GM06990 (cell line): ENCODE data around the gene USP32.
"Not testable (repeated sequence)": the region's sequence is repeated elsewhere in the genome, so short reads cannot be mapped to it uniquely, and the experiment has no call there.

ENCODE experiments used
- DNase-seq: peaks from one replicate; pipeline ENCODE4 v3.0.0-alpha.2; 2011; ENCODE audit not compliant: insufficient read length; ENCODE audit errors: extremely low read depth
- H3K27me3 ChIP-seq: replicated peaks from 2 replicates; pipeline ENCODE4 v1.6.0; 2011; ENCODE audit warnings: low read length; ENCODE audit not compliant: control insufficient read depth, insufficient read depth
- H3K36me3 ChIP-seq: 2 replicates; pipeline ENCODE4 v1.5.1; 2011; ENCODE audit warnings: low read length; ENCODE audit not compliant: control insufficient read depth, insufficient read depth
- H3K4me3 ChIP-seq: replicated peaks from 2 replicates; pipeline ENCODE4 v1.5.1; 2011; ENCODE audit warnings: low read depth, mild to moderate bottlenecking, control low read depth, low read length
- TF ChIP-seq, protein P1 (sequence below): IDR thresholded peaks from 2 replicates; pipeline ENCODE4 v1.5.1; 2011; ENCODE audit warnings: low read length, control low read depth, mild to moderate bottlenecking, inconsistent platforms; ENCODE audit not compliant: insufficient read depth, poor library complexity, severe bottlenecking

USP32 gene

DNA sequence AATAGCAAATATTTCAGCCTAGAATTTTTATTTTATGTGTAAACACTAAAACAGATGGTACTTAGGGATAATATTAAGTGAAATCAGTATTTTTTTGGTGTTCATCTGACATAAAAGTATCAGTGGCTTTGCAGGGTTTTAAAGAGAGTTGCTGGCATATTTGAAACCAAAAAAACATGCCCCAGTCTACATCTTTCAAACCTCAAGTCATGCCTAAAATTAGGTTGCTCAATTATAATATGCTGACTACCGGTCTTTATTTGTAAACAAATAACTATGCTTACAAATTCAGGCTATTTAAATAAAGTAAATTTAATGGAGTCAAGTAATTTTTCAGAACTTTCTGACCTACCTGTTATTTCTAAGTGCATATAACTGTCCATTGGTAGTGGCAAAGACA, 183.6 kb downstream of the USP32 start:
- not testable (repeated sequence) for H3K27me3 ChIP-seq, DNase-seq, H3K4me3 ChIP-seq, H3K36me3 ChIP-seq

DNA sequence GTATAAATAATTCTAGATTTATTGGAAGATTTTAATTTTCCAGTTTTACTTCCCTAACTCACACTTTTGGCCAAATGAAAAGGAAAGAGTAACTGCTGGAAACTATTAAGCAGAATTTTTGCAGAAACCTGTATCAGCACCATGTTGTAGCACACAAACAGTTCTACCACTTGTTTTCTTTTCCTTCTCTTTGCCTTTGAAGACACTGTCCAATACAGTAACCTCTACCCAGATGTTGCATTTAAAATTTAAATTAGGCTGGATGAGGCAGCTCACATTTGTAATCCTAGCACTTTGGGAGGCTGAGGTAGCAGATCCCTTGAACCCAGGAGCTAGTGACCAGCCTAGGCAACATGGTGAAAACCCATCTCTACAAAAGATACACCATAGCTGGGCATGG, 186.2 kb downstream of the USP32 start:
- not testable (repeated sequence) for H3K4me3 ChIP-seq, H3K27me3 ChIP-seq, H3K36me3 ChIP-seq, DNase-seq

DNA sequence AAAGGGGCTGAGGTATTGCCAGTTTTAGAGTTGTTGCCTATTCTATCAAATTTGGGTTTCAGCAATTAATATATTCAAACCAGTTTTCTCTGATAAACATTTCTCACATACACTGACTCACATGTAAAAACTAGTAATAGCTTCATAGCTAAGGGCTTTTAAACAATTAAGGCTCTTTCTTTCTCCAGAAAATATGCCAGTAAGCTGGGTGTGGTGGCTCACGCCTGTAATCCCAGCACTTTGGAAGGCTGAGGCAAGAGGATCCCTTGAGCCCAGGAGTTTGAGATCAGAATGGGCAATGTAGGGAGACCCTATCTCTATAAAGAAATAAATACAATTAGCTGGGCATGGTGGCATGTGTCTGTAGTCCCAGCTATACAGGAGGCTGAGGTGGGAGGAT, 193.3 kb downstream of the USP32 start:
- not testable (repeated sequence) for H3K36me3 ChIP-seq, H3K4me3 ChIP-seq, H3K27me3 ChIP-seq, DNase-seq

DNA sequence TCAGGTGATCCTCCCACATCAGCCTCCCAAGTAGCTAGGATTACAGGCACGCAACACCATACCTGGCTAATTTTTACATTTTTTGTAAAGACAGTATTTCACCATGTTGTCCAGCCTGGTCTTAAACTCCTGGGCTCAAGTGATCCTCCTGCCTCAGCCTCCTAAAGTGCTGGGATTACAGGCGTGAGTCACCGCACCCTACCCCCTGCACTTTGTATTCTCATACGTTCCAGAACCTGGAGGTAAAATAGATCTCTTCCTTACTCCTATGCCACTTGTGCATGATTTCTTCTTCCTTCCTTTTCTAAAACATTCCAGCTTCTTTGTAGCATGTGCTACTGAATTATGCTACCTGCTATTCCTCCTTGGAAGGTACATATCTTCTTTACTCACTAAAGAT, 197.8 kb downstream of the USP32 start:
- not testable (repeated sequence) for H3K27me3 ChIP-seq, H3K36me3 ChIP-seq, DNase-seq, H3K4me3 ChIP-seq

DNA sequence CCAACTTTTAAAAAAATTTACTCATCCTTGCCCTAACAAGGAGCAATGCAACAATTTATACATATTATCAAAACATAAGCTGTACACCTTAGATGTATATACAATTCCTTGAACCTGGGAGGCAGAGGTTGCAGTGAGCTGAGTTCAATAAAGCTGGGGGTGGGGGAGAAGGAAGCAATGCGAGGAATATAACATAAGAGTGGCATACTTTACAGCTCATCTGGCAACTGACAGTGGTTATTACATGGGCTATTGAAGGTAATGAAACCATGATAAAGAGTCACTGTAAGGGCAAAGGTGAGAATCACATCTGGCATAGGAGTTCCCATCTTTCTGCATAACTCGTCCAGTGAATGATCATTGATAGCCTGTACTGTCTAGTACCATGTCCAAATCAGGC, 198.5 kb downstream of the USP32 start:
- Histone ChIP-seq H3K27me3 (no peaks in the 10 kb centered on the region), H3K36me3 (no peaks in the 10 kb centered on the region; the same call in 1 of the 2 replicates), H3K4me3 (no peak overlapping the region)
- DNase-seq: no peak
- TF ChIP-seq, protein P1, sequence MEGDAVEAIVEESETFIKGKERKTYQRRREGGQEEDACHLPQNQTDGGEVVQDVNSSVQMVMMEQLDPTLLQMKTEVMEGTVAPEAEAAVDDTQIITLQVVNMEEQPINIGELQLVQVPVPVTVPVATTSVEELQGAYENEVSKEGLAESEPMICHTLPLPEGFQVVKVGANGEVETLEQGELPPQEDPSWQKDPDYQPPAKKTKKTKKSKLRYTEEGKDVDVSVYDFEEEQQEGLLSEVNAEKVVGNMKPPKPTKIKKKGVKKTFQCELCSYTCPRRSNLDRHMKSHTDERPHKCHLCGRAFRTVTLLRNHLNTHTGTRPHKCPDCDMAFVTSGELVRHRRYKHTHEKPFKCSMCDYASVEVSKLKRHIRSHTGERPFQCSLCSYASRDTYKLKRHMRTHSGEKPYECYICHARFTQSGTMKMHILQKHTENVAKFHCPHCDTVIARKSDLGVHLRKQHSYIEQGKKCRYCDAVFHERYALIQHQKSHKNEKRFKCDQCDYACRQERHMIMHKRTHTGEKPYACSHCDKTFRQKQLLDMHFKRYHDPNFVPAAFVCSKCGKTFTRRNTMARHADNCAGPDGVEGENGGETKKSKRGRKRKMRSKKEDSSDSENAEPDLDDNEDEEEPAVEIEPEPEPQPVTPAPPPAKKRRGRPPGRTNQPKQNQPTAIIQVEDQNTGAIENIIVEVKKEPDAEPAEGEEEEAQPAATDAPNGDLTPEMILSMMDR: no peak

DNA sequence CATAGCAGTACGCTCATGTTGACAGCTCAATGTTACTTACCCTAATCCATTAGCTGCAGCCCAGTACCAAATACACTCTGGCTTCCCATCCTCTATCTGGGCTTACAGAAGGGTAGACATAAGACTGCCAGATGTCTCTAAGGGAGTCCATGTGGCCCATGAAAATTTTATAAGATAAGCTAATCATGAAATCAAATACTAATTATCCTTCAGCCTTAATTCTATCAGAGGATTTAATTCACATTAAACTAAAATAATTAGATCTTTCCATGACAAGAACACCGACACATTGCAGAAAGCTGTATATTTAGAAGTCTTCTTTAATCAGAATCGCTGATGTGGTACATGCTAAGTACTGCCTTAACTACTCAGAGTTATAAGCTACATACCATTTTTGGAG, 198.9 kb downstream of the USP32 start:
- H3K4me3 ChIP-seq, DNase-seq, H3K27me3 ChIP-seq, H3K36me3 ChIP-seq: not testable (repeated sequence)

DNA sequence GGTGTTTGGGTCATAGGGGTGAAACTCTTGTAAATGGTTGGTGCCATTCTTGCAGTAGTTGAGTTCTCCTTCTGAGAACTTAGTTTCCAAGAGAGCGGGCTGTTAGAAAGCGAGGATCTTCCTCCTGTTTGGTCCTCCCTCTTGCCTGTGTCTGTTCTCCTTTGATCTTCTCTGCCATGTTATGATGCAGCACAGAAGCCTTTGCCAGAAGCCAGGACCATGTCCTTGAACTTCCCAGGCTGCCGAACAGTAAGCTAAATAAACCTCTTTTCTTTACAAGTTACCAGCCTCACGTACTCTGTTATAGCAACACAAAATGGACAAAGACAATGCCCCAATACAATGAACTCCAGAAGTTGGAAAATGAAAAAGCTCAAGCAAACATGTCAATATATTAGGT, 201.9 kb downstream of the USP32 start:
- H3K36me3 ChIP-seq, H3K4me3 ChIP-seq, DNase-seq, H3K27me3 ChIP-seq: not testable (repeated sequence)

DNA sequence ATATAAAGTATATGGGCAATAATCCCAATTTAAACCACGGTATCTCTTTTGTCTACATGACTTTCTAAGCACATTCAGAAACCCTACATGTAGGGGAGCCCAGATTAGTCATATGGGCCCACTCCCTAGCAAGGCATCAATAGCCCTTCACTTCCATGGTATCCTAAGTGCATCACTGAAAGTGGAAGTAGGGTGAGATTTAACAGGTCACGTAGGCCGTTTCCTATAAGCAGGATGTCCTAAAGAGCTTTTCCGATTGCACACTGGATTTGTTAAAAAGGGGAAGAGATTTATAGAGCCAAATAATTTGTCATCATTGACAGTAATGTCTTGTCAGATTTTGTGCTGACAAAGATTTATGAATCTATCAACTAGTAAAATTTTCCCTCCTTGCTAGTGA, 203.2 kb downstream of the USP32 start:
- no peak overlapping the region for H3K4me3 ChIP-seq
- TF ChIP-seq, protein P1: no peak
- H3K36me3 ChIP-seq: peaks cover 1% of the 10 kb centered on the region
- DNase-seq: no peak
- H3K27me3 ChIP-seq: no peaks in the 10 kb centered on the region

DNA sequence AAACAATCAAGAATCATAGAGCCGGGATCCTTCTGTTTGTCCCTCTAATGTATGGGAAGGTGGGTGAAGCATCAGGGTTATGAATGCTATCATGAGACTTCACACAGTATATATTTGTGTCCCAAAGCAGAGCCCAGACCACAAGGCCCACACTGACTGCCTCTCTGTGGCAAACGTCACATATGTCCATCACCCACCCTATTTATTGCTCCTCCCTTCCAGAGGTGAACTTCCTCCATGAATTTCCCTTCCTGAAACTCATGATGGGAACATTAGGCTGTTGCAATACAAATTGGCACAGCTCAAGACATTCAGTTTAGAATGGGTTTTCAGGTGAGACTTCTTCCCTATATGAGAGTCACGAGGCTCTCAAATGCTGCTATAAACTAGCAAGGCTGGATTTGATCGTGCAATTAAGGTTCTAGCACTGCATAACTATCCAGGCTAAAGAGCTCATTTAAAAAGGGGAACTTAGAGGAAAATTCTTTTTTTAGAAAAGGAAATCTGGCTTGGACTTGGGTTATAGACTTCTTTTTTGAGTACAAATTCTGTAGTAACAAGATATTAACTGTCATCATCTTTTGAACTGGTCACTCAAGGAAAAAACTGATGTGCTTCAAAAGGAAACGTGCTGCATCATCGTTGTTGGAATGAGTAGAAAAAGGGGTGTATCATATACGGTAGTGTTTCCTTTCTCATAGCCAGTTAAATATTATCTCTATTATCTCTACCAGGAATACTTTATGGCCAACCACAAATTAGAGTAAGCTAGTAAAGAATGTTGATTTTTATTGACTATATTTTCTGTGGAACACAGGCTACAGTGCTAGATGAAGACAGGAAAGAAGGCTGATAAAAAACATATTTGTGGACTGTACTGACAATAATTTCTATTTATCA, 204.8 kb downstream of the USP32 start:
- DNase-seq, H3K4me3 ChIP-seq, H3K36me3 ChIP-seq, H3K27me3 ChIP-seq: not testable (repeated sequence)

DNA sequence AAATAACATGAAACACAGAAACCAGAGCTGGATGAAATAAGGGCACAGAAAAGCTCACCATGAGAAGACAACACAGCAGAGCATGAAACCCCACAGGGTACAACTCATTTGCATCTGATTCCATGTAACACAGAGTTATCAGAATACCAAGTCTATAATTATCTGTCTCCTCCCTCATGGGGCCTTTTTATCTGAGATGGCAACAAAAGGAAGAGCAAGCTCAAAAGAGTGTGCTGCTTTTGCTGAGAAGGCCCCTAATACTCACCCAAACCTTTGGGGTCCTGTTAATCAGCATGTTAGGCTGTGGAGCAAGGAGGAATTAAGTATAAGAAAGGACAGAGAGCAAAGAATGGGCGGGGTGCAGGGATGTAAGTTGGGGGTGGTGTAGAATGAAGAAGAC, 205.6 kb downstream of the USP32 start:
- not testable (repeated sequence) for DNase-seq, H3K27me3 ChIP-seq, H3K4me3 ChIP-seq, H3K36me3 ChIP-seq

DNA sequence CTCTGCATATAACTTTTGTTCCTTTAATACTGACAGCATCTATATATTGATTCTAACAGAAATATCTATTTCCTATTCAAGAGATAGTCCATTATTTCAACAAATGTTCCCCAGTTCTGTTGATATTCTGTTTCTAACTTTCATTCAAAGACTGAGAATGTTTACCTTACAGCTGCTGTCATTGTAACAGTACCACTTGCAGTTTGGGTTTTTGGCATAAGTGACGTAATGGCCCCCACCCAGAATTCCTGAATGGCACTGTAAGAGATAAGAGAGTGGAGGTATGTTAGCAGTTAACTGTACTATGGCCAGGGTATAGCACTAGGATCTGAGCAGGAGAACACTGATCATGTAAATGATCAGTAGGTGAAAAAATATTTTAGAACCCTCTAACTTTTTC, 211.6 kb downstream of the USP32 start:
- not testable (repeated sequence) for H3K27me3 ChIP-seq, H3K4me3 ChIP-seq, DNase-seq, H3K36me3 ChIP-seq

DNA sequence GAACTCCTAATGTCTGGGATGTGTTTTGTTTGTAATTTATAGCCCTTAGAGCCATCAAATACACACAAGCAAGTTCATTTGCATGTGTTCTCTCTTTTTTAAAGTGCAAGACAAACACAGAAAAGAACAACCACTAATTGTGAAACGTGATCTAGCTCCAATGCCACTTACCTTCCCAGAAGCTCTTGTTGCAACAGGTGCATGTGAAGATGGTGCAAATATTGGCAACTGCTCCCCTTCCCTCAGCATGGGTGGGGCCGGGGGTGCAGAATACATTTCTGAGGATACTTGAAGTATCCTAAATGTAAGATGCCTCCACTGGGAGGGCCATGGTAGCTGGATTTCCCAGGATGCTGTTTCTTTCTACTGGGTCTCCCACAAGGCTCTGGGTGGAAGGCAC, 213.8 kb downstream of the USP32 start:
- H3K36me3 ChIP-seq, H3K4me3 ChIP-seq, H3K27me3 ChIP-seq, DNase-seq: not testable (repeated sequence)

DNA sequence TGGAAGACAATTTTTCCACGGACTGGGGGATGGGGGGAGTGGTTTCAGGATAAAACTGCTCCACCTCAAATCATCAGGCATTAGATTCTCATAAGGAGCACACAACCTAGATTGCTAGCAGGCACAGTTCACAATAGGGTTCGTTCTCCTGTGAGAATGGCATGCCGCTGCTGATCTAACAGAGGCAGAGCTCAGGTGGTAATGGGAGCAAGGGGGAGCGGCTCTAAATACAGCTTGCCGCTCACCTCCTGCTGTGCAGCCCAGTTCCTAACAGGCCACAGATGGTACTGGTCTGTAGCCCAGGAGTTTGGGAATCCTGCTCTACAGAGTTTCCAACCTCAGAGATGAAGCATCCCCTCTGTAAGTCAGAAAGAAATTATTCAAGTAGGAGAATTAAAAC, 215.2 kb downstream of the USP32 start:
- not testable (repeated sequence) for DNase-seq, H3K4me3 ChIP-seq, H3K36me3 ChIP-seq, H3K27me3 ChIP-seq
